AG04449 (cell line): ENCODE results near the gene SMCO1.
"Not testable (repeated sequence)": the region's sequence is repeated elsewhere in the genome, so short reads cannot be mapped to it uniquely, and the experiment has no call there.

ENCODE experiments used
- CTCF ChIA-PET: fragments of 350-600 bp; formaldehyde crosslinking; extraction: SDS; loops from one replicate; lab custom pipeline; 2021; ENCODE audit warnings: antibody characterized with exemption; lab: Yijun Ruan, JAX
- POLR2A ChIA-PET: fragments of 400-600, 350-600 bp; formaldehyde crosslinking; extraction: SDS; loops from one replicate; lab custom pipeline; 2020; ENCODE audit warnings: antibody characterized with exemption, inconsistent platforms; lab: Yijun Ruan, JAX
- DNase-seq: peaks from one replicate; pipeline ENCODE4 v3.0.0-alpha.2; 2010; ENCODE audit warnings: low read depth, low spot score
- H3K4me3 ChIP-seq: 2 replicates; pipeline ENCODE4 v1.5.1; 2011; ENCODE audit warnings: low read depth, mild to moderate bottlenecking, control low read depth, low read length
- TF ChIP-seq, protein P1 (sequence below): IDR thresholded peaks from one replicate; pipeline ENCODE4 v1.5.1; 2011; ENCODE audit warnings: mild to moderate bottlenecking, moderate library complexity, low read length, control low read depth, inconsistent platforms; ENCODE audit not compliant: insufficient read depth; ENCODE audit errors: missing control alignments

SMCO1 gene

DNA sequence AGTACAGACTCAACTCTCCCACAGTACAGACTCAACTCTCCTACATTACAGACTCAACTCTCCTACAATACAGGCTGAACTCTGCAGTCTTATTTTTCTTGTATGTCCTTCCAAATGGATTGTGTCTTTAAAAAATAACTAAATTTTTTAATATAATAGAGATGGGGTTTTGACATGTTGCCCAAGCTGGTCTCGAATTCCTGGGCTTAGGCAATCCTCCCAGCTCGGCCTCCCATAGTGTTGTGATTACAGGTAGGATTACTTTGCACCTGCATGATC, 51.7 kb downstream of the SMCO1 start:
- DNase-seq = no peak
- no peak overlapping the region for H3K4me3 ChIP-seq
- POLR2A ChIA-PET = no interaction called here
- CTCF ChIA-PET = interaction anchor here (1.3 kb wide), 1 partner anchor 12 kb away, joined by 4 read pairs; no protein-coding TSS in a partner anchor
- TF ChIP-seq, protein P1, sequence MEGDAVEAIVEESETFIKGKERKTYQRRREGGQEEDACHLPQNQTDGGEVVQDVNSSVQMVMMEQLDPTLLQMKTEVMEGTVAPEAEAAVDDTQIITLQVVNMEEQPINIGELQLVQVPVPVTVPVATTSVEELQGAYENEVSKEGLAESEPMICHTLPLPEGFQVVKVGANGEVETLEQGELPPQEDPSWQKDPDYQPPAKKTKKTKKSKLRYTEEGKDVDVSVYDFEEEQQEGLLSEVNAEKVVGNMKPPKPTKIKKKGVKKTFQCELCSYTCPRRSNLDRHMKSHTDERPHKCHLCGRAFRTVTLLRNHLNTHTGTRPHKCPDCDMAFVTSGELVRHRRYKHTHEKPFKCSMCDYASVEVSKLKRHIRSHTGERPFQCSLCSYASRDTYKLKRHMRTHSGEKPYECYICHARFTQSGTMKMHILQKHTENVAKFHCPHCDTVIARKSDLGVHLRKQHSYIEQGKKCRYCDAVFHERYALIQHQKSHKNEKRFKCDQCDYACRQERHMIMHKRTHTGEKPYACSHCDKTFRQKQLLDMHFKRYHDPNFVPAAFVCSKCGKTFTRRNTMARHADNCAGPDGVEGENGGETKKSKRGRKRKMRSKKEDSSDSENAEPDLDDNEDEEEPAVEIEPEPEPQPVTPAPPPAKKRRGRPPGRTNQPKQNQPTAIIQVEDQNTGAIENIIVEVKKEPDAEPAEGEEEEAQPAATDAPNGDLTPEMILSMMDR = no peak

DNA sequence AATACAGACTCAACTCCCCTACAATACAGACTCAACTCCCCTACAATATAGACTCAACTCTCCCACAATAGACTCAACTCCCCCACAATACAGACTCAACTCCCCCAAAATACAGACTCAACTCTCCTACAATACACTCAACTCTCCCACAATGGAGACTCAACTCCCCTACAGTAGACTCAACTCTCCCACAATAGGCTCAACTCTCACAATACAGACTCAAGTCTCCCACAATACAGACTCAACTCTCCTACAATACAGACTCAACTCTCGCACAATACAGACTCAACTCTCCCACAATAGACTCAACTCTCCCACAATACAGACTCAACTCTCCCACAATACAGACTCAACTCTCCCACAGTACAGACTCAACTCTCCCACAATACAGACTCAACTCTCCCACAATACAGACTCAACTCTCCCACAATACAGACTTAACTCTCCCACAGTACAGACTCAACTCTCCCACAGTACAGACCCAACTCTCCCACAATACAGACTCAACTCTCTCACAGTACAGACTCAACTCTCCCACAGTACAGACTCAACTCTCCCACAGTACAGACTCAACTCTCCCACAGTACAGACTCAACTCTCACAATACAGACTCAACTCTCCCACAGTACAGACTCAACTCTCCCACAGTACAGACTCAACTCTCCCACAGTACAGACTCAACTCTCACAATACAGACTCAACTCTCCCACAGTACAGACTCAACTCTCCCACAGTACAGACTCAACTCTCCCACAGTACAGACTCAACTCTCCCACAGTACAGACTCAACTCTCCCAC, 52.3 kb downstream of the SMCO1 start:
- POLR2A ChIA-PET, H3K4me3 ChIP-seq, CTCF ChIA-PET, DNase-seq: not testable (repeated sequence)

DNA sequence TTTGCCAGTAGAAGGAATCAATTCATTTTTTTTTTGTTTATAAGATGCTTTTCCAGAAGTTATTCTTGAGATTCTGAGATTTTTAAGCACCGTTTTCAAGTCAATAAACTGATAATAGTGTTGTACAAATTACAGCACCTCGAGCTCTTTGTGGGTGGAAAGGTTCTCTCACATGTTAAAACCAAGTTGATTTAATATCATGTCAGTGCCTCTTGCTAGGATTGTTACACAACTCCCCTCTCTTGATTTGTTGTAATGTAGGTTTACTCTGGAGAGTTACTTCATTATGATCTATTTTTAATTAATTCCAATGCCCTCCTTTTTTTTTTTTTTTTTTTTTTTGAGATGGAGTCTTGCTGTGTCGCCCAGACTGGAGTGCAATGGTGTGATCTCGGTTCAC, 57.1 kb downstream of the SMCO1 start:
- no peak for DNase-seq
- no peak overlapping the region for H3K4me3 ChIP-seq
- TF ChIP-seq, protein P1 = no peak
- POLR2A ChIA-PET = interaction anchor here (0.5 kb wide), 1 partner anchor 9 kb away, joined by 3 read pairs; no protein-coding TSS in a partner anchor
- CTCF ChIA-PET = no interaction called here

DNA sequence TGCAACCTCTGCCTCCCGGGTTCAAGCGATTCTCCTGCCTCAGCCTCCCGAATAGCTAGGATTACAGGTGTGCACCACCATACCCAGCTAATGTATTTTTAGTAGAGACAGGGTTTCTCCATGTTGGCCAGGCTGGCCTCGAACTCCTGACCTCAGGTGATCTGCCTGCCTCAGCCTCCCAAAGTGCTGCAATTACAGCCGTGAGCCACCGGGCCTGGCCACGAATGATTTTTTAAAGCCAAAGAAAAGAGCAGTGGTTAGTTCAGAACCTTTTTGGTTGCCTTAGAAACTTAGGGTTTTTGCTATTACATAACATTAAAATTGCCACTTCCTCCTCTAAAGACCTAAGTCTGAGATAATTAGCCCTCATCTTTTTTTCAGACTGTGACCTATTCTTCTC, 57.7 kb downstream of the SMCO1 start:
- POLR2A ChIA-PET, DNase-seq, H3K4me3 ChIP-seq: not testable (repeated sequence)
- CTCF ChIA-PET = interaction anchor here (0.9 kb wide), 1 partner anchor 11 kb away, joined by 3 read pairs; no protein-coding TSS in a partner anchor
